H1 (cell line): Measurements from ENCODE around the gene CGNL1. TPM values are rescaled to one million over a fixed set of nuclear protein-coding genes. Genes with fewer than 3 reads are reported as not detected.

Experiments
- CTCF ChIA-PET: fragments of 300-600 bp; sonication (Branson Sonifier 250); formaldehyde crosslinking; loops from one replicate; lab custom pipeline; 2021; ENCODE audit not compliant: partially characterized antibody; lab: Charles Lee
- POLR2A ChIA-PET: fragments of 300-600 bp; sonication (Branson Sonifier 250); formaldehyde crosslinking; loops from one replicate; lab custom pipeline; 2021; ENCODE audit warnings: inconsistent platforms; ENCODE audit not compliant: partially characterized antibody; lab: Charles Lee
- DNase-seq, 2 experiments: peaks; one replicate each; pipeline versions ENCODE4 v3.0.0 to v3.0.0-alpha.2; 2010 to 2022; ENCODE audit warnings: low spot score in 2 of 2, low read depth in 1 of 2, mixed read lengths in 1 of 2
- FAIRE-seq: peaks from 2 replicates; lab custom pipeline; 2011; peaks lifted over from hg19 to GRCh38; lab: Jason Lieb, UNC
- H2AFZ ChIP-seq: 2 replicates; pipeline ENCODE4 v1.8.1; 2012; ENCODE audit warnings: low read length, inconsistent platforms
- H2AK5ac ChIP-seq: 2 replicates; pipeline ENCODE4 v1.6.1; 2013; ENCODE audit warnings: low read depth, low read length
- H2BK120ac ChIP-seq: replicated peaks from 2 replicates; pipeline ENCODE3; 2013; ENCODE audit warnings: low read depth, low read length, inconsistent platforms
- H2BK12ac ChIP-seq: 2 replicates; pipeline ENCODE4 v1.6.1; 2013; ENCODE audit warnings: low read depth, low read length
- H2BK15ac ChIP-seq: 2 replicates; pipeline ENCODE4 v1.6.1; 2013; ENCODE audit warnings: low read length
- H2BK20ac ChIP-seq: 2 replicates; pipeline ENCODE4 v1.6.1; 2013; ENCODE audit warnings: low read length
- H2BK5ac ChIP-seq: 2 replicates; pipeline ENCODE4 v1.6.1; 2013; ENCODE audit warnings: low read depth, low read length
- H3K14ac ChIP-seq: 2 replicates; pipeline ENCODE4 v1.6.1; 2013; ENCODE audit warnings: inconsistent platforms; ENCODE audit not compliant: insufficient read length
- H3K18ac ChIP-seq: 2 replicates; pipeline ENCODE4 v1.6.1; 2013; ENCODE audit warnings: low read length; ENCODE audit errors: extremely low read depth
- H3K23ac ChIP-seq: 2 replicates; pipeline ENCODE4 v1.6.1; 2013; ENCODE audit warnings: inconsistent platforms; ENCODE audit not compliant: insufficient read length
- H3K23me2 ChIP-seq: 2 replicates; pipeline ENCODE4 v1.6.1; 2013; ENCODE audit warnings: low read depth, low read length
- H3K27ac ChIP-seq: 2 replicates; pipeline ENCODE4 v1.6.1; 2011; ENCODE audit warnings: low read depth, low read length, inconsistent platforms
- H3K27me3 ChIP-seq, 4 experiments: replicated peaks in 1 of 4; 1 replicate in 1 of 4; 2 replicates in 3 of 4; pipeline versions ENCODE4 v1.6.1 to v1.8.1; 2011 to 2013; ENCODE audit warnings: low read length in 3 of 4, mild to moderate bottlenecking in 3 of 4, inconsistent platforms in 2 of 4, mixed read lengths in 2 of 4, moderate library complexity in 1 of 4; ENCODE audit not compliant: control insufficient read depth in 3 of 4, insufficient read depth in 3 of 4; ENCODE audit errors: extremely low read depth in 1 of 4
- H3K36me3 ChIP-seq, 4 experiments: 2 replicates each; pipeline versions ENCODE4 v1.6.1 to v1.8.1; 2011 to 2013; ENCODE audit warnings: mild to moderate bottlenecking in 4 of 4, low read length in 3 of 4, moderate library complexity in 2 of 4, control low read depth in 1 of 4, inconsistent platforms in 1 of 4; ENCODE audit not compliant: insufficient read depth in 4 of 4, control insufficient read depth in 2 of 4
- H3K4ac ChIP-seq: replicated peaks from 2 replicates; pipeline ENCODE3; 2013; ENCODE audit warnings: low read length, low read depth, mixed read lengths, inconsistent platforms; ENCODE audit not compliant: insufficient read length
- H3K4me1 ChIP-seq, 4 experiments: replicated peaks in 1 of 4; 1 replicate in 1 of 4; 2 replicates in 3 of 4; pipeline versions ENCODE4 v1.6.1 to v1.8.1; 2011 to 2013; ENCODE audit warnings: low read length in 3 of 4, inconsistent platforms in 2 of 4, mixed read lengths in 1 of 4; ENCODE audit not compliant: insufficient read depth in 4 of 4, control insufficient read depth in 3 of 4
- H3K4me2 ChIP-seq, 2 experiments: 2 replicates each; pipeline versions ENCODE4 v1.6.1 to v1.8.1; 2011 to 2013; ENCODE audit warnings: low read depth in 2 of 2, low read length in 2 of 2, control low read depth in 1 of 2, inconsistent platforms in 1 of 2, mild to moderate bottlenecking in 1 of 2; ENCODE audit not compliant: insufficient read depth in 1 of 2
- H3K4me3 ChIP-seq, 4 experiments: fragments of 200-600, 300-600 bp in 1 of 4; sonication (generic), shearing (Covaris generic), sonication (Bioruptor Twin) in 1 of 4; 2 replicates each; pipeline versions ENCODE4 v1.5.1 to v1.8.1; 2011 to 2016; ENCODE audit warnings: low read length in 4 of 4, low read depth in 3 of 4, control low read depth in 2 of 4, inconsistent platforms in 2 of 4, mild to moderate bottlenecking in 2 of 4, mixed read lengths in 1 of 4, moderate library complexity in 1 of 4; ENCODE audit not compliant: insufficient read depth in 2 of 4; ENCODE audit errors: extremely low read depth in 1 of 4
- H3K56ac ChIP-seq: replicated peaks from 2 replicates; pipeline ENCODE3; 2013; ENCODE audit warnings: low read depth, mild to moderate bottlenecking, mixed read lengths, low read length, inconsistent platforms; ENCODE audit not compliant: insufficient read length
- H3K79me1 ChIP-seq: 2 replicates; pipeline ENCODE4 v1.6.1; 2013; ENCODE audit warnings: low read depth, low read length, control low read depth
- H3K79me2 ChIP-seq, 2 experiments: 2 replicates each; pipeline versions ENCODE4 v1.6.1 to v1.8.1; 2012 to 2013; ENCODE audit warnings: low read length in 2 of 2, mild to moderate bottlenecking in 2 of 2, inconsistent platforms in 1 of 2; ENCODE audit not compliant: insufficient read depth in 2 of 2, control insufficient read depth in 1 of 2
- H3K9ac ChIP-seq, 4 experiments: replicated peaks in 1 of 4; 1 replicate in 1 of 4; 2 replicates in 3 of 4; pipeline versions ENCODE4 v1.6.1 to v1.8.1; 2011 to 2013; ENCODE audit warnings: low read depth in 3 of 4, low read length in 3 of 4, control low read depth in 2 of 4, mild to moderate bottlenecking in 2 of 4, moderate library complexity in 2 of 4, inconsistent platforms in 1 of 4; ENCODE audit errors: extremely low read depth in 1 of 4
- H3K9me3 ChIP-seq, 2 experiments: 2 replicates each; pipeline versions ENCODE4 v1.6.1 to v1.8.1; 2012 to 2013; ENCODE audit warnings: mild to moderate bottlenecking in 2 of 2, moderate library complexity in 2 of 2, control low read depth in 1 of 2, inconsistent platforms in 1 of 2, low read depth in 1 of 2, low read length in 1 of 2, mixed read lengths in 1 of 2; ENCODE audit not compliant: insufficient read depth in 2 of 2
- H4K20me1 ChIP-seq, 2 experiments: replicated peaks in 1 of 2; 2 replicates each; pipeline versions ENCODE3 to v1.8.1; 2011 to 2013; ENCODE audit warnings: inconsistent platforms in 2 of 2, low read length in 2 of 2, mild to moderate bottlenecking in 1 of 2; ENCODE audit not compliant: insufficient read depth in 2 of 2, control insufficient read depth in 1 of 2
- H4K5ac ChIP-seq: 2 replicates; pipeline ENCODE4 v1.6.1; 2013; ENCODE audit warnings: low read length, low read depth, mixed read lengths, inconsistent platforms; ENCODE audit not compliant: insufficient read length
- H4K8ac ChIP-seq: 2 replicates; pipeline ENCODE4 v1.8.0; 2013; ENCODE audit warnings: mild to moderate bottlenecking, moderate library complexity, low read length, inconsistent platforms; ENCODE audit not compliant: insufficient read depth; ENCODE audit errors: extremely low read depth
- H4K91ac ChIP-seq: replicated peaks from 2 replicates; pipeline ENCODE3; 2013; ENCODE audit warnings: low read length, mixed read lengths, inconsistent platforms; ENCODE audit not compliant: insufficient read length
- ATF2 ChIP-seq: IDR thresholded peaks from 2 replicates; pipeline ENCODE4 v1.6.1; 2012; ENCODE audit warnings: low read length, inconsistent platforms
- CEBPB ChIP-seq: IDR thresholded peaks from 2 replicates; pipeline ENCODE4 v1.6.1; 2012; ENCODE audit warnings: low read depth, low read length
- WGBS, 2 experiments: shearing (Covaris generic) in 1 of 2; methylation state at CpG; one replicate each; pipeline versions ENCODE4 v1.1.6 to v1.1.7; 2013 to 2015; ENCODE audit warnings: low lambda C conversion rate in 2 of 2, mixed read lengths in 2 of 2, inconsistent platforms in 1 of 2, low coverage in 1 of 2, missing lambda C conversion rate in 1 of 2; ENCODE audit not compliant: insufficient replicate concordance in 2 of 2, insufficient coverage in 1 of 2, insufficient read length in 1 of 2; ENCODE audit errors: extremely low coverage in 1 of 2, missing lambda C conversion rate in 1 of 2; 5-methylcytosine and 5-hydroxymethylcytosine counted together
- polyA plus RNA-seq, 7 experiments: library from polyadenylated mRNA; depleted of rRNA in 3 of 7; stranded (reverse) in 5 of 7; unstranded in 2 of 7; fragments of >200 nt in 5 of 7; fragments of 200-250 nt in 2 of 7; gene quantifications; 1 replicate in 5 of 7; 2 replicates in 1 of 7; 4 replicates in 1 of 7; pipeline versions ENCODE4 v1.2.1 to v1.2.3, GENCODE V29; 2011 to 2013; ENCODE audit warnings: missing spikeins in 2 of 7, mixed read lengths in 2 of 7
- total RNA-seq: library from RNA; stranded (reverse); fragmentation: NEBNext Ultra II Directional; extraction: Animal tissue kit (Norgen Biotek cat#: 25700); gene quantifications from 2 replicates; pipeline ENCODE4 v1.2.1, GENCODE V29; 2021

The CGNL1 gene
- total and polyA plus RNA-seq, 2 of the 8 experiments (the other 6 are each of a cell fraction or from before 2014, with no cell fraction given), result 21.8 to 75.6 TPM

- CTCF ChIA-PET, result interaction anchor here (0.6 to 1.2 kb wide), 3 partner anchors 8 to 627 kb away, joined by 3 to 4 read pairs (median 3); no protein-coding TSS in a partner anchor
- Histone ChIP-seq H2BK120ac (no peak overlapping the region), H3K27me3 (peaks cover 0 to 18% (median 10%) of the 10 kb centered on the region in 4 experiments; a peak in 4 of 7 replicates), H2AFZ (no peak overlapping the region), H2BK5ac (no peak overlapping the region), H3K56ac (no peak overlapping the region), H2BK12ac (no peak overlapping the region), H3K14ac (no peak overlapping the region), H3K79me2 (no peaks in the 10 kb centered on the region), H2AK5ac (no peak overlapping the region), H3K27ac (no peak overlapping the region), H3K79me1 (no peaks in the 10 kb centered on the region; the same call in 1 of the 2 replicates), H3K23ac (no peak overlapping the region), H4K91ac (no peak overlapping the region), H4K8ac (no peak overlapping the region), H3K9me3 (no peaks in the 10 kb centered on the region), H2BK20ac (no peak overlapping the region), H3K9ac (no peak overlapping the region), H4K5ac (no peak overlapping the region), H3K23me2 (peaks cover 5% of the 10 kb centered on the region; the same call in 1 of the 2 replicates), H3K36me3 (no peaks in the 10 kb centered on the region), H3K18ac (no peak overlapping the region), H3K4ac (no peak overlapping the region), H3K4me1 (peaks cover 4 to 9% (median 5%) of the 10 kb centered on the region in 4 experiments; a peak in 6 of 7 replicates), H3K4me2 (no peak overlapping the region), H3K4me3 (no peak overlapping the region), H2BK15ac (no peak overlapping the region), H4K20me1 (no peaks in the 10 kb centered on the region)
- 91% methylated on average over 6 of the region's 6 CpGs; no CpG with 5 or more reads in 1 of the 2 experiments for WGBS, 2 experiments
- no peak for FAIRE-seq
- no peak for DNase-seq
- TF ChIP-seq CEBPB, result peak; percentile 39; the same call in 1 of the 2 replicates
- TF ChIP-seq ATF2, result no peak
- POLR2A ChIA-PET, result no interaction called here
Measured at GRCh38 chr15:57594479-57594878, 218.2 kb downstream of the CGNL1 start.
